GM18502 (cell line): ENCODE results near the gene GPR78.
"Not testable (repeated sequence)": the region's sequence is repeated elsewhere in the genome, so short reads cannot be mapped to it uniquely, and the experiment has no call there.

Experiments
- ATAC-seq: cut with Tn5 transposase; IDR thresholded peaks from one replicate; pipeline ENCODE4 v1.9.1; 2021; ENCODE audit warnings: mild to moderate bottlenecking; ENCODE audit not compliant: unreplicated experiment, poor library complexity

Gene GPR78

GRCh38 chr4:8559524-8560264, 20.5 kb upstream of the GPR78 start:
- no peak for ATAC-seq

- no peak for ATAC-seq
These were observed 19.7 kb upstream of the GPR78 start for GRCh38 chr4:8560265-8561047.

GRCh38 chr4:8564595-8564994, 15.6 kb upstream of the GPR78 start:
- no peak for ATAC-seq

GRCh38 chr4:8568068-8568668, 12.0 kb upstream of the GPR78 start:
- ATAC-seq: no peak

GRCh38 chr4:8570201-8570600, 10.0 kb upstream of the GPR78 start:
- no peak for ATAC-seq

GRCh38 chr4:8571702-8572685, 8.2 kb upstream of the GPR78 start:
- no peak for ATAC-seq

GRCh38 chr4:8573266-8573665, 6.9 kb upstream of the GPR78 start:
- no peak for ATAC-seq

GRCh38 chr4:8574796-8575370, 5.3 kb upstream of the GPR78 start:
- no peak for ATAC-seq

GRCh38 chr4:8575457-8575856, 4.7 kb upstream of the GPR78 start:
- ATAC-seq: no peak

GRCh38 chr4:8576591-8576990, 3.6 kb upstream of the GPR78 start:
- ATAC-seq: not testable (repeated sequence)

- no peak for ATAC-seq
These were observed 3.1 kb upstream of the GPR78 start for GRCh38 chr4:8577046-8577445.

- no peak for ATAC-seq
These were observed 2.2 kb upstream of the GPR78 start for GRCh38 chr4:8577972-8578371.

- ATAC-seq: no peak
These were observed 1.5 kb upstream of the GPR78 start for GRCh38 chr4:8578717-8579116.

- no peak for ATAC-seq
These were observed 469 bp upstream of the GPR78 start for GRCh38 chr4:8579526-8580320.

GRCh38 chr4:8581094-8581861, 1.1 kb downstream of the GPR78 start:
- ATAC-seq: no peak

GRCh38 chr4:8582016-8582415, 1.8 kb downstream of the GPR78 start:
- ATAC-seq: no peak

GRCh38 chr4:8582436-8582835, 2.2 kb downstream of the GPR78 start:
- ATAC-seq: no peak

- no peak for ATAC-seq
These were observed 2.9 kb downstream of the GPR78 start for GRCh38 chr4:8582941-8583654.
